ENCODE measurements around the gene HIPK2. TPM values are rescaled to one million over a fixed set of nuclear protein-coding genes. Genes with fewer than 3 reads are reported as not detected.

Gene HIPK2
- total RNA-seq, 3 donors from 2014 or later (not counting 1 experiment from before 2014, with no cell fraction given), result 127 to 145 (median 144) TPM

- Mint-ChIP-seq H3K4me1 (peaks cover 67 to 78% of the 10 kb centered on the region in 2 donors), H3K36me3 (no peaks in the 10 kb centered on the region), H3K27me3 (ENCODE audit: low read depth in 2 of 2) (no peaks in the 10 kb centered on the region), H3K4me3 (no peak overlapping the region), H3K9me3 (no peaks in the 10 kb centered on the region), H3K27ac (peak overlapping the region in 1 of 2 donors; percentile 57)
- TF ChIP-seq CTCF (IDR thresholded peaks at IDR 0.05), result no peak
- DNase-seq (no peak), ATAC-seq (no peak)
- Histone ChIP-seq H3K36me3 (ENCODE audit: control insufficient read depth, insufficient read depth, low read length) (no peaks in the 10 kb centered on the region), H3K9me3 (ENCODE audit: control insufficient read depth, insufficient read depth, low read length) (no peaks in the 10 kb centered on the region), H3K27ac (ENCODE audit: low read length) (no peak overlapping the region), H3K4me1 (ENCODE audit: control insufficient read depth, insufficient read depth, low read length) (peaks cover 8% of the 10 kb centered on the region), H3K4me3 (ENCODE audit: low read length) (no peak overlapping the region), H3K27me3 (ENCODE audit: control insufficient read depth, insufficient read depth, low read length) (no peaks in the 10 kb centered on the region)
- intact Hi-C loops (cut with micrococcal nuclease), result no loop called here
- WGBS (ENCODE audit: insufficient coverage), result 87% methylated on average over 6 of the region's 6 CpGs
Measured at GRCh38 chr7:139664434-139664833, 113.4 kb downstream of the HIPK2 start.

GRCh38 chr7:139663608-139664177 lies 114.1 kb downstream of the HIPK2 start:
- Mint-ChIP-seq H3K9me3 (no peaks in the 10 kb centered on the region), H3K36me3 (no peaks in the 10 kb centered on the region), H3K4me1 (peaks cover 67 to 78% of the 10 kb centered on the region in 2 donors), H3K4me3 (no peak overlapping the region), H3K27ac (peak overlapping the region; percentile 42 to 75), H3K27me3 (ENCODE audit: low read depth in 2 of 2) (no peaks in the 10 kb centered on the region)
- DNase-seq, result no peak
- 93% methylated on average over 11 of the region's 11 CpGs for WGBS (ENCODE audit: insufficient coverage)
- Histone ChIP-seq H3K4me3 (ENCODE audit: low read length) (no peak overlapping the region), H3K9me3 (ENCODE audit: control insufficient read depth, insufficient read depth, low read length) (no peaks in the 10 kb centered on the region), H3K27me3 (ENCODE audit: control insufficient read depth, insufficient read depth, low read length) (no peaks in the 10 kb centered on the region), H3K27ac (ENCODE audit: low read length) (no peak overlapping the region), H3K4me1 (ENCODE audit: control insufficient read depth, insufficient read depth, low read length) (peaks cover 8% of the 10 kb centered on the region), H3K36me3 (ENCODE audit: control insufficient read depth, insufficient read depth, low read length) (no peaks in the 10 kb centered on the region)
- intact Hi-C loops (cut with micrococcal nuclease), result no loop called here
- ATAC-seq, result no peak
- TF ChIP-seq CTCF (IDR thresholded peaks at IDR 0.05), result no peak

- intact Hi-C loops (cut with micrococcal nuclease), result no loop called here
- Mint-ChIP-seq H3K27me3 (ENCODE audit: low read depth in 2 of 2) (no peaks in the 10 kb centered on the region), H3K36me3 (no peaks in the 10 kb centered on the region), H3K27ac (peak overlapping the region; percentile 7 to 47), H3K4me1 (peaks cover 82 to 93% of the 10 kb centered on the region in 2 donors), H3K4me3 (peak overlapping the region; percentile 25), H3K9me3 (no peaks in the 10 kb centered on the region)
- H3K27ac ChIP-seq (ENCODE audit: low read length), result no peak overlapping the region
- TF ChIP-seq CTCF (IDR thresholded peaks at IDR 0.05), result no peak
- peaks cover 8% of the 10 kb centered on the region for H3K4me1 ChIP-seq (ENCODE audit: control insufficient read depth, insufficient read depth, low read length)
- H3K27me3 ChIP-seq (ENCODE audit: control insufficient read depth, insufficient read depth, low read length), result no peaks in the 10 kb centered on the region
- ATAC-seq (peak; percentile 54 to 77 (median 57)), DNase-seq (no peak)
- H3K36me3 ChIP-seq (ENCODE audit: control insufficient read depth, insufficient read depth, low read length), result no peaks in the 10 kb centered on the region
- 58% methylated on average over 3 of the region's 3 CpGs for WGBS (ENCODE audit: insufficient coverage)
- no peak overlapping the region for H3K4me3 ChIP-seq (ENCODE audit: low read length)
- no peaks in the 10 kb centered on the region for H3K9me3 ChIP-seq (ENCODE audit: control insufficient read depth, insufficient read depth, low read length)
Measured at GRCh38 chr7:139661903-139662302, 115.9 kb downstream of the HIPK2 start.

- no peaks in the 10 kb centered on the region for H3K36me3 Mint-ChIP-seq
- no peak overlapping the region for H3K27ac ChIP-seq (ENCODE audit: low read length)
- H3K4me1 ChIP-seq (ENCODE audit: control insufficient read depth, insufficient read depth, low read length), result peaks cover 8% of the 10 kb centered on the region
- H3K36me3 ChIP-seq (ENCODE audit: control insufficient read depth, insufficient read depth, low read length), result no peaks in the 10 kb centered on the region
- no peaks in the 10 kb centered on the region for H3K9me3 Mint-ChIP-seq
- ATAC-seq (no peak), DNase-seq (no peak)
- no peaks in the 10 kb centered on the region for H3K9me3 ChIP-seq (ENCODE audit: control insufficient read depth, insufficient read depth, low read length)
- WGBS (ENCODE audit: insufficient coverage), result 97% methylated on average over 2 of the region's 2 CpGs
- no peaks in the 10 kb centered on the region for H3K27me3 Mint-ChIP-seq (ENCODE audit: low read depth in 2 of 2)
- H3K4me3 Mint-ChIP-seq, result no peak overlapping the region
- TF ChIP-seq CTCF (IDR thresholded peaks at IDR 0.05), result no peak
- H3K4me1 Mint-ChIP-seq, result peaks cover 87 to 98% of the 10 kb centered on the region in 2 donors
- intact Hi-C loops (cut with micrococcal nuclease), result no loop called here
- no peaks in the 10 kb centered on the region for H3K27me3 ChIP-seq (ENCODE audit: control insufficient read depth, insufficient read depth, low read length)
- H3K27ac Mint-ChIP-seq, result peak overlapping the region; percentile 7 to 47
- no peak overlapping the region for H3K4me3 ChIP-seq (ENCODE audit: low read length)
Measured at GRCh38 chr7:139661043-139661440, 116.8 kb downstream of the HIPK2 start.

Data from natural killer cell (primary cell).